HG02798 (cell line): ENCODE measurements around the gene DYNLRB1.
"Not testable (repeated sequence)": the region's sequence is repeated elsewhere in the genome, so short reads cannot be mapped to it uniquely, and the experiment has no call there.

Experiments
- ATAC-seq: cut with Tn5 transposase; IDR thresholded peaks from one replicate; pipeline ENCODE4 v1.9.1; 2021; ENCODE audit warnings: mild to moderate bottlenecking; ENCODE audit not compliant: unreplicated experiment, poor library complexity

DYNLRB1 gene

DNA sequence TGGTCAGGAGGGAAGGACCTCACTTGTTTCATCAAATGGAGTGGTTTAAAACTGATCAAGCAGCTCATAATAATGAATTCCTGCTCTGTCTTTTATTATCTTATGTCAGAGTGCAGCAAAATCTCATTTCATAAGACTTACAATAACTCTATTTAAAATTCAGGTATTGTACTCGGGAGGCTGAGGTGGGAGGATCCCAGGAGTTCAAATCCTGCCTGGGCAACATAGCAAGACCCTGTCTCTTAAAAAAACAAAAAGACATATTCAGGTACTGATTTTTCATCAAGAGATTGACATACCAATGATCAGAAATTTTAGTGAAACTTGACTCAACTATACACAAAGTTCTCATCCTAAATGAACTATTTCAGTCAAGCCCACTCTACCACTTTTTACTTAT, 5.6 kb upstream of the DYNLRB1 start:
- no peak for ATAC-seq

GRCh38 chr20:34511891-34512265, 4.3 kb upstream of the DYNLRB1 start:
- no peak for ATAC-seq

- ATAC-seq = no peak
Observed at GRCh38 chr20:34512266-34512954, 3.8 kb upstream of the DYNLRB1 start.

DNA sequence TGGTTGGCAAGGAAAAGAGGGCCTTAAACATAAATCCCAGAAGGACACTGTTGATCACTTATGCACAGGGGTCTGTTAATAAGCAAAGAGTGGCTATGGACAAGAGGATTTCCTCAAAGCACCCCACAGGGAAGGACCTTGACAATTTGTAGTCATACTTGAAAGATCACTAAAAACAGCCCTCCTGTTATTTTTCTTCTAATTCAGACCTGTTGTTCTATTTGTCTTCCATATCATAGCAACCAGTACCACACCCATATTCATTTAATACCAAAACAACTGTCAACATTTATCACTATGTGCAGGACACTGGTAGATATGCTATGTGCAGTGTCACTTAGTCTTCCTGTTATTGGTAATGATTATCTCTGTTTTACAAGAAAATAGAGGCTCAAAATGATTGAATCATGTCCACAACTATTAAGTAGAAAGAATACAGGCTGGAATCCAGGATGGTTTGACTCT, 3.2 kb upstream of the DYNLRB1 start:
- ATAC-seq = no peak

GRCh38 chr20:34514034-34514433, 2.2 kb upstream of the DYNLRB1 start:
- ATAC-seq = not testable (repeated sequence)

GRCh38 chr20:34514897-34515483, 1.2 kb upstream of the DYNLRB1 start:
- ATAC-seq = no peak

- ATAC-seq = peak; percentile 55
Observed at GRCh38 chr20:34515484-34516246, 557 bp upstream of the DYNLRB1 start.

GRCh38 chr20:34517114-34517505, 888 bp downstream of the DYNLRB1 start:
- no peak for ATAC-seq

- not testable (repeated sequence) for ATAC-seq
Observed at GRCh38 chr20:34518863-34519262, 2.6 kb downstream of the DYNLRB1 start.

DNA sequence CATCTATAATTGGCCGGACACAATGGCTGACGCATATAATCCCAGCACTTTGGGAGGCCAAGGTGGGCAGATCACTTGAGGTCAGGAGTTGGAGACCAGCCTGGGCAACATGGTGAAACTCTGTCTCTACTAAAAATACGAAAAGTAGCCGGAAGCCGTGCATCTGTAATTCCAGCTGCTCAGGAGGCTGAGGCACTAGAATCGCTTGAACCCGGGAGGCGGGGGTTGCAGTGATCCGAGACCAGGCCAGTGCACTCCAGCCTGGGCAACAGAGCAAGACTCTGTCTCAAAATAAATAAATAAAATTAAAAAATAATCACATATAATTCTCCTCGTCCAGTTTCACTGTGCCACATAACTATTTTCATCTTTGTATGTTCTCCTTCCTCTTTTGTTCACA, 3.6 kb downstream of the DYNLRB1 start:
- not testable (repeated sequence) for ATAC-seq

- ATAC-seq = no peak
Observed at GRCh38 chr20:34522969-34523871, 7.0 kb downstream of the DYNLRB1 start.

DNA sequence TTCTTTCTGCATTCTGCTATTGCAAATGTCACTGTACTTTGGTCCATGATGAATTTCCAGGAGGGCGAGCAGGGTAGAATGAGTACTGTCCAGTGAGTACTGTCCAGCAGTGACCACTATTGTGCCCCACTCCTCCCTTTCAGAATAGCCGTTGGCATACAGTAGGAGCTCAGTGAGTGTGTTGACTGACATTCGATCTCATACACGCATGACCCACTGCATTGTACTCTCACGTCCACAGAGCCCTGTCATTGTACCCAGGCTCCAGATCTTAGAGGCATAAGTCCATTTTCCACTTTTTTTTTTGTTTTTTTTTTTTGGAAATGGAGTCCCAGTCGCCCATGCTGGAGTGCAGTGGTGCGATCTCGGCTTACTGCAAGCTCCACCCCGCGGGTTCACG, 8.2 kb downstream of the DYNLRB1 start:
- ATAC-seq = no peak

DNA sequence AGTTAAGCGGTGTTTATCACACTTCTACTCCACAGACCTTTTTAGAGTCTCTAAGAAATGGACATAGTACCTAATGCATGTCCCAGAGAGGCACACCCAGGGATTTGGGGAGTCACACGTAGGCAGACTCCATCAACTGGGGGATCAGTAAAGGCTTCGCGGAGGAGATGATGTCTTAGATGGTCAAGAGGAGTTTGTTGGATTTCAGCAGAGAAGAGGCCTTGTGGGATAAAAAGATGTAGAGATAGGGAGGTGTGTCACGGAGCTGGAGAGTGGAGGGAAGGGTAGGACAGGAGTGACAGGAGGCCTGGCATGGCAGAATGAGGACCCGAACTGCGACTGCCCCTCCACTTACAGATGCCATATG, 9.1 kb downstream of the DYNLRB1 start:
- ATAC-seq = no peak

- no peak for ATAC-seq
Observed at GRCh38 chr20:34525709-34526416, 9.6 kb downstream of the DYNLRB1 start.

DNA sequence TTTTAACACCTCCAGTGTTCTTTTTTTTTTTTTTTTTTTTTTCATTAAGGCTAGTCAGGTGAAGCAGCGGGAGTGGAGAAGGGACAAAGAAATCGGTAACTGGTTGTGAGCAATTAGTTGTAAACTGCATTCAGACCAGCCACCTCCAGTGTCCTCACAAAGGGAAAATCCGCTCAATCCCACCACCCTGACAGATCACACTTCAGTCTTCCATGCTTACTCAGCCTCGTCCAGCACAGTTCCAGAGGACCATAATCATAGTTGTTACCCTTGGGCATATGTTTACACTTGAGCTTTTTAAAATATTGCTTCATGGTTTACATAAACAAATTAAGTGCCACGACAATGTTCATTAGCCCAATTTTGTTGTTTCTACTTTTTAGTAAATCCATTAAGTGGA, 10.2 kb downstream of the DYNLRB1 start:
- no peak for ATAC-seq

- no peak for ATAC-seq
Observed at GRCh38 chr20:34527016-34527415, 10.8 kb downstream of the DYNLRB1 start.

DNA sequence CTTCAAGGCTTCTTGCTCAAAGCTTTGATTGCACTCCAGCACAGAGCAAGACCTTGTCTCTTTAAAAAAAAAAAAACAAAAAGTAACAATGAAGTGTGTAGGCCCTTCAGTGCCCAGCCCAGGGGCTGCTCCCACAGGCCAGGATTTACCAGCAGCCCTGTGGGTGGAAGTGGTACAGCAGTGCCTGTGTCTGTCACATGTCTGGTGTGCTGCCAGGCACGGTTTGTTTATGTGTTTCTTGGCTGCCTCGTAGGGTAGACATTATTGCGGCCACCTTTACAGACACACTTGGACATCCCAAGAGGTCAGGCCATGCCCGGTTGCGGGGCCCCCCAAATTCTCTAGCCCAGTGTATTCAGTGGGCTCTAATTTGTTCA, 12.7 kb downstream of the DYNLRB1 start:
- ATAC-seq = no peak

DNA sequence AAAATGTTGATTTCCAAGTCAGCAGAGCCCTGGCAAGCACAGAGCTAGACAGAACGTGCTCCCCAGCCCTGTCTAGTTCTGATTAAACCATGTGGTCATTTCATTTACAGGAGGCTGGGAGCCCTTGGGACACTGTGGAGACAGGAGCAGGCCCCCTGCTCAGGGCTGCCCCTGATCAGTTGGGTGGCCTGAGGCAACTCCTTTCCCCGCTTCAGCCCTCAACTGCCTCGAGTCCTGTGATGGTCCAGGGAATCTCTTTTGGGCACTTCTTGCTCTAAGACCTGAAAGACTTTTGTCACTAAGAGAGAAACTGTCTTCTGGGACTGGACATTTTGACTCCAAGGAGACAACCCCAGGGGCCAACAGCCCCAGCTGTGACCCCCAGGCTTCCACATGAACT, 13.5 kb downstream of the DYNLRB1 start:
- no peak for ATAC-seq

DNA sequence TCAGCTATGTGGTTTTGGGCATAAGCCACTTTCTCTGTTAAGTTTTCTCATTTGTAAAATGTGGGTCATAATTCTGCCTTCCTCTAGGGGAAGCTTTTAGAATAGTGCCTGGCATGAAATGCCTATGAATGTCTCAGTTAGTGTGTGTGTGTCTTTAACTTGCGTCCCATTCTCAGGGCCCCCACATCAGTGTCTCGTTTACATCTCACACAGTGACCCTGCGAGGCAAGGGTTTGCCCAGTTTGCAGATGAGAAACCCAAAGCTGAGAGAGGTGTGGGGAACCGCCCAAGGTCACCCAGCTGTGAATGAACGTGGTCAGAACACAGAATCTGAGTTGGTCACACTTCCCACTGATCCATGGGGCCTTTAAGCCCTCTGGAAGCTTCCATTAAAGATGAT, 14.1 kb downstream of the DYNLRB1 start:
- ATAC-seq = no peak
